Activated B cell treated with CpG ODN at 0.5 μM for 24 hours (primary cell): ENCODE measurements around the gene MED26. TPM values are rescaled to one million over a fixed set of nuclear protein-coding genes. Genes with fewer than 3 reads are reported as not detected.
A peak's percentile ranks its signal among the peaks of the same experiment; 100 is the strongest.

Source experiments
- ATAC-seq: fragments of 200-7000 bp; cut with Tn5 transposase; one replicate; pipeline ENCODE4 v1.10.0; 2021; ENCODE audit warnings: low read depth, mild to moderate bottlenecking, moderate library complexity
- CTCF ChIA-PET: fragments of 350-600 bp; sonication (Branson Sonifier 250); formaldehyde crosslinking; loops from one replicate; lab custom pipeline; 2021; ENCODE audit warnings: antibody characterized with exemption; lab: Charles Lee
- POLR2A ChIA-PET: fragments of 350-600 bp; sonication (Branson Sonifier 250); formaldehyde crosslinking; loops from one replicate; lab custom pipeline; 2021; ENCODE audit warnings: antibody characterized with exemption; lab: Charles Lee
- DNase-seq: peaks from one replicate; pipeline ENCODE4 v3.0.0; 2022
- H3K27ac Mint-ChIP-seq: one replicate; pipeline ENCODE4 v1.8.0; 2020; ENCODE audit warnings: mixed read lengths
- H3K27me3 Mint-ChIP-seq: one replicate; pipeline ENCODE4 v1.8.0; 2021; ENCODE audit warnings: mixed read lengths
- H3K36me3 Mint-ChIP-seq: one replicate; pipeline ENCODE4 v1.8.0; 2021; ENCODE audit warnings: low read depth, mixed read lengths
- H3K4me1 Mint-ChIP-seq: one replicate; pipeline ENCODE4 v1.8.0; 2021; ENCODE audit warnings: mixed read lengths
- H3K4me3 Mint-ChIP-seq: one replicate; pipeline ENCODE4 v1.8.0; 2020; ENCODE audit warnings: mild to moderate bottlenecking, mixed read lengths
- H3K9me3 Mint-ChIP-seq: one replicate; pipeline ENCODE4 v1.8.0; 2020; ENCODE audit warnings: mixed read lengths
- intact Hi-C: fragments of 100-400 bp; cut with micrococcal nuclease; formaldehyde crosslinking; loops from one replicate; pipeline ENCODE4 v1.15.1; 2024
- total RNA-seq: library from RNA; stranded (reverse); gene quantifications from 2 replicates; pipeline ENCODE4 v1.2.3, GENCODE V29; 2022
- TF ChIP-seq, protein P1 (sequence below): fragments of 200-600 bp; IDR thresholded peaks from one replicate; pipeline ENCODE4 v1.8.0; 2022; ENCODE audit warnings: antibody characterized with exemption, mild to moderate bottlenecking

MED26 gene
- total RNA-seq, 1 donor from 2014 or later: 32.0 TPM

- Mint-ChIP-seq H3K27ac (peak overlapping the region; percentile 50), H3K36me3 (peaks cover 5% of the 10 kb centered on the region), H3K9me3 (no peaks in the 10 kb centered on the region), H3K27me3 (no peaks in the 10 kb centered on the region), H3K4me1 (peaks cover 99% of the 10 kb centered on the region), H3K4me3 (peak overlapping the region; percentile 28)
- TF ChIP-seq, protein P1, sequence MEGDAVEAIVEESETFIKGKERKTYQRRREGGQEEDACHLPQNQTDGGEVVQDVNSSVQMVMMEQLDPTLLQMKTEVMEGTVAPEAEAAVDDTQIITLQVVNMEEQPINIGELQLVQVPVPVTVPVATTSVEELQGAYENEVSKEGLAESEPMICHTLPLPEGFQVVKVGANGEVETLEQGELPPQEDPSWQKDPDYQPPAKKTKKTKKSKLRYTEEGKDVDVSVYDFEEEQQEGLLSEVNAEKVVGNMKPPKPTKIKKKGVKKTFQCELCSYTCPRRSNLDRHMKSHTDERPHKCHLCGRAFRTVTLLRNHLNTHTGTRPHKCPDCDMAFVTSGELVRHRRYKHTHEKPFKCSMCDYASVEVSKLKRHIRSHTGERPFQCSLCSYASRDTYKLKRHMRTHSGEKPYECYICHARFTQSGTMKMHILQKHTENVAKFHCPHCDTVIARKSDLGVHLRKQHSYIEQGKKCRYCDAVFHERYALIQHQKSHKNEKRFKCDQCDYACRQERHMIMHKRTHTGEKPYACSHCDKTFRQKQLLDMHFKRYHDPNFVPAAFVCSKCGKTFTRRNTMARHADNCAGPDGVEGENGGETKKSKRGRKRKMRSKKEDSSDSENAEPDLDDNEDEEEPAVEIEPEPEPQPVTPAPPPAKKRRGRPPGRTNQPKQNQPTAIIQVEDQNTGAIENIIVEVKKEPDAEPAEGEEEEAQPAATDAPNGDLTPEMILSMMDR: no peak
- CTCF ChIA-PET: no interaction called here
- ATAC-seq (no peak), DNase-seq (no peak)
- POLR2A ChIA-PET: interaction anchor here (0.6 to 11.8 kb wide), 8 partner anchors 7 to 1186 kb away, joined by 3 to 242 read pairs (median 47); partner anchors contain the start of genes MED26 and SLC35E1
- intact Hi-C loops: no loop called here
These were observed 36.9 kb downstream of the MED26 start for GRCh38 chr19:16590876-16591802.

DNA sequence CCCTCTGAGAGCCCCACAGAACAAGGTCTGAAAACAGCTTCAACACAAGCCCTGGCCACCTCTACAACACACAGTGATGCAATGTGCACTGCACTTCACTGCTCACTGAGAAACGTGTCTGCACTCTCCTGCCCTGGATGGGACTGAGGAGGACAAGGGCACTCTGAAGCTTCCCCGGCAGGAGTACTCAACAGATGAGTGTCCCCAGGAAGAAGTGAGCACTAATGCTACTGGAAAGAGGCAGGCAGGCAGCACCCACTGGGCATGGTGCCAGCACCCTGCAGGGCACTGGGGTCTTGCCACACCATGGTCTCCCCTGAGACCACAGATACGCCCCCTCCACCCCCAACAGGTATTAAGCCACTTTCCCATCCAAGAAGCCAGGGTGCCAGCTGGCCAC lies 38.1 kb downstream of the MED26 start:
- ATAC-seq: no peak
- peaks cover 95% of the 10 kb centered on the region for H3K4me1 Mint-ChIP-seq
- H3K36me3 Mint-ChIP-seq: peaks cover 14% of the 10 kb centered on the region
- intact Hi-C loops: loop anchor here (2.0 to 5.0 kb wide), 8 partner anchors 15 to 717 kb away; partner anchors contain the start of genes DDA1, HSH2D, MRPL34 and TPM4
- no peak overlapping the region for H3K4me3 Mint-ChIP-seq
- H3K27ac Mint-ChIP-seq: peak overlapping the region; percentile 99
- TF ChIP-seq, protein P1: no peak
- H3K27me3 Mint-ChIP-seq: no peaks in the 10 kb centered on the region
- no peaks in the 10 kb centered on the region for H3K9me3 Mint-ChIP-seq
- CTCF ChIA-PET: no interaction called here
- no peak for DNase-seq
- POLR2A ChIA-PET: interaction anchor here (0.9 to 11.8 kb wide), 6 partner anchors 8 to 143 kb away, joined by 3 to 242 read pairs (median 80); partner anchors contain the start of genes MED26 and SLC35E1

DNA sequence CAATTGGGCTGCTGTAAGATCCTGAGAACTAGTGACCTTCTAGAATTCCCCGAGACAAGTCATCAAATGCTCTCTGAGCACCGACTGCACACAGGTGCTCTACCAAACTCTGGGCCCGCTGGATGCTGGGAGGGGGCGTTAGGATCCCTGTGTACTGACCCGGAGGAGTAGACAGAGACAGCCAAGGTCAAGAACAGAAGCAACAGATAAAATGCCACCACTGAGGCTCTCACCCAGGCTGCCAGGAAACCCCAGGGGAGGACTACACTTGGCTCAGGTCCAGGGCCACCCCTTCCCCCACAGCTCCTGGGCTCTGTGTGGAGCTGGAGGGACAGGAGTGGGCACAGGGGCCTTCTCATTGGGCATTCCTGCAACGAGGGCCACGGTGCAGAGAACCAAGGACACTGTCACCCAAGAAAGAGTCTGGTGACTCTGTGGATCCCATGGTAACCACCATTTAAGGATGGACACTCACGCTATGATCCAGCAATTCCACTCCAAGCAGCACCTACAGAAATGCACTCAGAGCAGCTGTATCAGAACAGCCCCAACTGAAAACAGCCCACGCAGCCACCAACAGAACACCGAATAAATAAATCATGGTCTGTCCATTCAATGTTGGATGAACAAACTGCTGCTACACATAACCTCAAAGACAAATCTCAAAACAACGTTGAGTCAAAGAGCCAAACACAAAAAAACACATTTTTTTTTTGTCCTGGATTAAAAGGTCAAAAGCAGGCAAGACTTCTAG lies 39.0 kb downstream of the MED26 start:
- POLR2A ChIA-PET: interaction anchor here (0.6 to 11.8 kb wide), 20 partner anchors 10 to 960 kb away, joined by 3 to 242 read pairs (median 8); partner anchors contain the start of genes CHERP, KLF2, MED26 and SLC35E1
- intact Hi-C loops: loop anchor here (1.0 to 5.0 kb wide), 11 partner anchors 16 to 718 kb away; partner anchors contain the start of genes CHERP, DDA1, HSH2D and MED26
- H3K4me1 Mint-ChIP-seq: peaks cover 95% of the 10 kb centered on the region

DNA sequence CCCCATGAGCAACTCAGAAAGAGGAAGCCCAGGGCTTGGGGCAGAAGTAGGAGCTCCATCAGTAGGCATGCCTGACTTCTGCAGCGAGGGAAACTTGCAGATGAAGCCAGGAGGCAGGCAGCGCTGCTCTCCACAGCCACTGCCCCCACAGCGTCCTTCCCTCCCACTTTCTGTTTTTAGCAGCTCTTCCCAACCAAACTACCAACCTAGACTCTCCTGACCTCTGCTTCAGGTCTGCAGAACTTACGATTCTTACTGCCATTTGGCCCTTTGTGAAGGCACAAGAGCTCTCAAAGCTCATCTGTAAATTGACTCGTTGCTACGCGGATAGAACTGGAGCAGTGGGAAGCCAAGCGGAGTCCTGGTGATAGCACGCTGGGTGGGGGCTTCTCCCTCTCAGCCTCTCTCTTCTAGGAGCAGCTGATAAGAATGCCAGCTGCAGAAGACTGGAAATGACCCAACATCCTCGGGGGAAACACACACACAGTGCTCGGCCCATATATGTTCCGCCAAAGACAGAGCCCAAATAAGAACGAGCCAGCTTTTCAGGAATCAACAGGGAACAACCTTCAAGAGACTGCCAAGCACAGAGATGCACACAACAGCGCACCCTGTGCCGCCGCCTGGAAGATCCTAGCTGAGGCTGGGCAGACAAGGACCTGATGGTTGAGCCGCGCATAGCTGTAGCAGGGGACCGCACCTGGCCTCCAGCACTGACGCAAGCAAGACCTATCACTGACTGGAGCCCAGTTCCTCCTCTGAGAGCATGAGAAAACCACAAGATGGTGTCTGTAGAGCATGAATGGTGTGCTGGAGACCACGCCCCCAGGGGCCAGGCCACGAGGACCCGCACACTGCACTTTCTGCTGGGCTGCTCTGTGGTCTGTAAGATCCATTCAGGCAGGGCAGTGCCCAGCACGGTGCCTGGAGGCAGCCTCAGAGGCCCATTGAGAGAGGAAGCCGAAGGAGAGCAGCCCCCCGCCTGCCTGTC lies 39.9 kb downstream of the MED26 start:
- H3K27me3 Mint-ChIP-seq: no peaks in the 10 kb centered on the region
- no peaks in the 10 kb centered on the region for H3K9me3 Mint-ChIP-seq
- intact Hi-C loops: loop anchor here (1.0 to 5.0 kb wide), 15 partner anchors 17 to 719 kb away; partner anchors contain the start of genes CHERP, DDA1, HSH2D and MED26
- peaks cover 19% of the 10 kb centered on the region for H3K36me3 Mint-ChIP-seq
- ATAC-seq (peak; percentile 50), DNase-seq (peak; percentile 76)
- peak overlapping the region; percentile 94 for H3K4me3 Mint-ChIP-seq
- peaks cover 95% of the 10 kb centered on the region for H3K4me1 Mint-ChIP-seq
- H3K27ac Mint-ChIP-seq: peak overlapping the region; percentile 99
- POLR2A ChIA-PET: interaction anchor here (0.6 to 11.8 kb wide), 43 partner anchors 7 to 1705 kb away, joined by 3 to 242 read pairs (median 5); partner anchors contain the start of genes C19orf44, CALR3, CHERP and KLF2
- CTCF ChIA-PET: interaction anchor here (0.9 to 1.4 kb wide), 6 partner anchors 14 to 40 kb away, joined by 3 to 6 read pairs (median 4); partner anchors contain the start of genes MED26 and SLC35E1
- TF ChIP-seq, protein P1: no peak

More for the DNA sequence above, 39.0 kb downstream of the MED26 start:
- Mint-ChIP-seq H3K9me3 (no peaks in the 10 kb centered on the region), H3K36me3 (peaks cover 18% of the 10 kb centered on the region), H3K27ac (peak overlapping the region; percentile 99), H3K27me3 (no peaks in the 10 kb centered on the region), H3K4me3 (peak overlapping the region; percentile 94)
- DNase-seq (no peak), ATAC-seq (peak; percentile 1)
- CTCF ChIA-PET: interaction anchor here (1.4 kb wide), 2 partner anchors 15 to 39 kb away, joined by 4 to 6 read pairs; partner anchors contain the start of gene MED26
- TF ChIP-seq, protein P1: no peak
